BJ (cell line): ENCODE results near the gene DUSP6. TPM values are rescaled to one million over a fixed set of nuclear protein-coding genes. Genes with fewer than 3 reads are reported as not detected.

Experiments
- CTCF ChIA-PET: fragments of 350-600 bp; formaldehyde crosslinking; extraction: SDS; loops from one replicate; lab custom pipeline; 2021; ENCODE audit warnings: antibody characterized with exemption, inconsistent platforms; lab: Yijun Ruan, JAX
- POLR2A ChIA-PET: fragments of 300-600 bp; sonication (Branson Sonifier 250); formaldehyde crosslinking; extraction: SDS; loops from one replicate; lab custom pipeline; 2021; ENCODE audit warnings: antibody characterized with exemption; lab: Charles Lee
- DNase-seq: peaks from one replicate; pipeline ENCODE4 v3.0.0-alpha.2; 2011; ENCODE audit warnings: low read depth
- H3K27me3 ChIP-seq: 2 replicates; pipeline ENCODE4 v1.6.0; 2011; ENCODE audit warnings: low read length; ENCODE audit not compliant: control insufficient read depth, insufficient read depth
- H3K36me3 ChIP-seq: 2 replicates; pipeline ENCODE4 v1.5.1; 2011; ENCODE audit warnings: low read length; ENCODE audit not compliant: control insufficient read depth, insufficient read depth
- H3K4me3 ChIP-seq: 2 replicates; pipeline ENCODE4 v1.5.1; 2011; ENCODE audit warnings: low read depth, mild to moderate bottlenecking, control low read depth, low read length
- polyA minus RNA-seq: library from RNA; depleted of rRNA, polyadenylated mRNA; stranded (reverse); fragments of >200 nt; gene quantifications from 2 replicates; pipeline ENCODE4 v1.2.3, GENCODE V29; 2011; rRNA and poly(A)+ RNA removed
- polyA plus RNA-seq: library from polyadenylated mRNA; depleted of rRNA; stranded (reverse); fragments of >200 nt; gene quantifications from 2 replicates; pipeline ENCODE4 v1.2.3, GENCODE V29; 2011; rRNA removed
- TF ChIP-seq, protein P1 (sequence below): IDR thresholded peaks from 2 replicates; pipeline ENCODE4 v1.5.1; 2011; ENCODE audit warnings: low read depth, mild to moderate bottlenecking, control low read depth, inconsistent platforms, low read length, moderate library complexity; ENCODE audit not compliant: insufficient read depth

The DUSP6 gene, protein sequence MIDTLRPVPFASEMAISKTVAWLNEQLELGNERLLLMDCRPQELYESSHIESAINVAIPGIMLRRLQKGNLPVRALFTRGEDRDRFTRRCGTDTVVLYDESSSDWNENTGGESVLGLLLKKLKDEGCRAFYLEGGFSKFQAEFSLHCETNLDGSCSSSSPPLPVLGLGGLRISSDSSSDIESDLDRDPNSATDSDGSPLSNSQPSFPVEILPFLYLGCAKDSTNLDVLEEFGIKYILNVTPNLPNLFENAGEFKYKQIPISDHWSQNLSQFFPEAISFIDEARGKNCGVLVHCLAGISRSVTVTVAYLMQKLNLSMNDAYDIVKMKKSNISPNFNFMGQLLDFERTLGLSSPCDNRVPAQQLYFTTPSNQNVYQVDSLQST
- polyA plus RNA-seq (26.6 and 30.8 TPM in 2 replicates), polyA minus RNA-seq (55.8 and 79.1 TPM in 2 replicates)

GRCh38 chr12:89352492-89353187 lies at the start of gene DUSP6:
Gene DUSP6, minus strand, starts transcription at chr12:89352501. Its CDS starts 462 bp downstream, at chr12:89352039.
- Histone ChIP-seq H3K36me3 (peaks cover 4% of the 10 kb centered on the region), H3K27me3 (no peaks in the 10 kb centered on the region), H3K4me3 (peak within 1 kb of the TSS; percentile 89)
- peak; percentile 97 for DNase-seq
- ChIA-PET CTCF (interaction anchor here (0.6 to 3.0 kb wide), 13 partner anchors 19 to 641 kb away, joined by 3 to 16 read pairs (median 4); no protein-coding TSS in a partner anchor), POLR2A (interaction anchor here (2.3 kb wide), 1 partner anchor 99 kb away, joined by 8 read pairs; no protein-coding TSS in a partner anchor)
- TF ChIP-seq, protein P1, sequence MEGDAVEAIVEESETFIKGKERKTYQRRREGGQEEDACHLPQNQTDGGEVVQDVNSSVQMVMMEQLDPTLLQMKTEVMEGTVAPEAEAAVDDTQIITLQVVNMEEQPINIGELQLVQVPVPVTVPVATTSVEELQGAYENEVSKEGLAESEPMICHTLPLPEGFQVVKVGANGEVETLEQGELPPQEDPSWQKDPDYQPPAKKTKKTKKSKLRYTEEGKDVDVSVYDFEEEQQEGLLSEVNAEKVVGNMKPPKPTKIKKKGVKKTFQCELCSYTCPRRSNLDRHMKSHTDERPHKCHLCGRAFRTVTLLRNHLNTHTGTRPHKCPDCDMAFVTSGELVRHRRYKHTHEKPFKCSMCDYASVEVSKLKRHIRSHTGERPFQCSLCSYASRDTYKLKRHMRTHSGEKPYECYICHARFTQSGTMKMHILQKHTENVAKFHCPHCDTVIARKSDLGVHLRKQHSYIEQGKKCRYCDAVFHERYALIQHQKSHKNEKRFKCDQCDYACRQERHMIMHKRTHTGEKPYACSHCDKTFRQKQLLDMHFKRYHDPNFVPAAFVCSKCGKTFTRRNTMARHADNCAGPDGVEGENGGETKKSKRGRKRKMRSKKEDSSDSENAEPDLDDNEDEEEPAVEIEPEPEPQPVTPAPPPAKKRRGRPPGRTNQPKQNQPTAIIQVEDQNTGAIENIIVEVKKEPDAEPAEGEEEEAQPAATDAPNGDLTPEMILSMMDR = no peak

GRCh38 chr12:89401433-89402058 lies 49.2 kb upstream of the DUSP6 start:
- ChIA-PET CTCF (no interaction called here), POLR2A (no interaction called here)
- no peak overlapping the region for H3K4me3 ChIP-seq
- H3K27me3 ChIP-seq = no peaks in the 10 kb centered on the region
- TF ChIP-seq, protein P1 = no peak
- no peak for DNase-seq
- no peaks in the 10 kb centered on the region for H3K36me3 ChIP-seq

DNA sequence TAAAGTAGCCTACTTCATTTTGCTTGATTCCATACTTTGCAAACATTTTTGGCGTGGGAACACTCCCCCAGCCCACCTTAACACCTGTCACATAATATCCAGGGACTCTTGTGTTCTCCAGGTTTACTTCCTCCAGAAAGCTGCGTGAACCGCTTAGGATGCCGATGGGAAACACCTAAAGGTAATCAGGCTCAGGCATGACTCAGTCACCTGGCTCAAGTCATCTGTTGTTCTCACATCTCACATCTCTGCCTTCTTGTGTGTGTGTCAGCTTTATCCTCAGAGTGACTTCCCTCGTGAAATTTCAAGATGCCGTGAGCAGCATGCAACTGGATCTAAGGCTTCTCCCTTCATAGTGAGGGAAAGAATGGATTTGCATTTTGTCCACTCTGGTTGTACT lies 48.1 kb upstream of the DUSP6 start:
- Histone ChIP-seq H3K36me3 (no peaks in the 10 kb centered on the region), H3K4me3 (no peak overlapping the region), H3K27me3 (no peaks in the 10 kb centered on the region)
- TF ChIP-seq, protein P1 = no peak
- ChIA-PET POLR2A (no interaction called here), CTCF (no interaction called here)
- DNase-seq = no peak

DNA sequence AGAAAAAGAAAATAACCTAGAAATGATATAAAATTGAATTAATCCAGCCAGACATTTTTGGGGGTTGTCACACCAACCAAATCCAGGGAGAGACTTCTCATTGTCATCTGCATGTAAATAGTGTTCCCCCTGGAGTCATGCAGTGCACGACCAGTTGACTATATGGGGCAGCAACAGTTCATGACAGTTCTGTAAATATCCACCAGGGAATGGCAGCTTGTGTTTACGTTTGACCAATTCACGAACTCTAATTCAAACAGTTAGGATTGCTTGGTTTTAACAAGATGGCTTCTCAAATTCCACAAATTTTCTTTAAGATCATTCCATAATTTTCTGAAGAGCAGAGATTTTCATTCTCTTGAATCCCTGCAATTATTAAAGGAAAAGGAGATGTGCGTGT lies 43.4 kb upstream of the DUSP6 start:
- DNase-seq = no peak
- POLR2A ChIA-PET = no interaction called here
- TF ChIP-seq, protein P1 = no peak

More for the DNA sequence above, 43.4 kb upstream of the DUSP6 start:
- CTCF ChIA-PET = interaction anchor here (1.3 kb wide), 1 partner anchor 10 kb away, joined by 3 read pairs; no protein-coding TSS in a partner anchor
- Histone ChIP-seq H3K4me3 (no peak overlapping the region), H3K27me3 (no peaks in the 10 kb centered on the region), H3K36me3 (no peaks in the 10 kb centered on the region)
